ENCODE data around the gene PLAA.

PLAA gene

GRCh38 chr9:26904671-26905070 is 42.4 kb downstream of the PLAA start:
- in situ Hi-C loops (cut with MboI; ENCODE audit: low pct_unique_long_range_greater_than_20kb, low sequenced_read_pairs, unreplicated experiment): no loop called here
- DNase-seq (ENCODE audit: low spot score): no peak

GRCh38 chr9:26904070-26904469 is 43.0 kb downstream of the PLAA start:
- no peak for TF ChIP-seq CTCF (IDR thresholded peaks at IDR 0.05; ENCODE audit: extremely low read depth, insufficient read depth, missing control alignments)
- in situ Hi-C loops (cut with MboI; ENCODE audit: low pct_unique_long_range_greater_than_20kb, low sequenced_read_pairs, unreplicated experiment): no loop called here
- DNase-seq (ENCODE audit: low spot score): no peak

More at GRCh38 chr9:26904671-26905070, 42.4 kb downstream of the PLAA start:
- no peak for TF ChIP-seq CTCF (IDR thresholded peaks at IDR 0.05; ENCODE audit: extremely low read depth, insufficient read depth, missing control alignments)

DNA sequence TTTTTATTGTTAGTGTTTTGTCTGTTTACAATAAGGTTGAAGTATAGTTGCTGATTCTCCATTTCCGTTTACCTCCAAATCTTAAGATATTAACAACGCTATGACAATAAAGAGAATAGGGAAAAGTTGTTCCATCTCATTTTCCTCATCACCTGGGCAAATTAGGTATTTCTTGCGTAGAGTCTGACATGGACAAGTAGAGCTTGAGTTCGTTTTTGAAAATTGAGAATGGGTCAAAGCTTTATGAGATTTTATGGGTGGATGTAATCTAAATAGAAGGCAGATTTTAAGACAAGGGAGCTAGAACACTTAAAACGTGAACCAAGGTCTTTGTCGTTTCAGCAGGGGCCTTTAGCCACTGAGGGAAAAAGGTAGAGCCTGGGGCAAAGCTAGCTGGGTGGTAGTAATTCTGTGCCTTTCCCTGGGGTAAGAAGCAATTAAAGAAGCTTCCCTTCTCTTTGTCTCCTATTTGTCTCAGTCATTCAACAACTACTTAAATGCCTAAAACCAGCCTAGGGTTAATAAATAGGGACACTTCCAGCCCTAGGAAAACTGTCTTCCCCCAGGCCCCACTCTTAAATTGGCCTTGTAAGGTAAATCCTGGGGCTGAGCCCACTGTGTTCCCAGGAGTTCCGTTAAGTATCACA is 53.9 kb downstream of the PLAA start:
- TF ChIP-seq CTCF (IDR thresholded peaks at IDR 0.05; ENCODE audit: extremely low read depth, insufficient read depth, missing control alignments): no peak
- in situ Hi-C loops (cut with MboI; ENCODE audit: low pct_unique_long_range_greater_than_20kb, low sequenced_read_pairs, unreplicated experiment): no loop called here
- DNase-seq (ENCODE audit: low spot score): no peak

DNA sequence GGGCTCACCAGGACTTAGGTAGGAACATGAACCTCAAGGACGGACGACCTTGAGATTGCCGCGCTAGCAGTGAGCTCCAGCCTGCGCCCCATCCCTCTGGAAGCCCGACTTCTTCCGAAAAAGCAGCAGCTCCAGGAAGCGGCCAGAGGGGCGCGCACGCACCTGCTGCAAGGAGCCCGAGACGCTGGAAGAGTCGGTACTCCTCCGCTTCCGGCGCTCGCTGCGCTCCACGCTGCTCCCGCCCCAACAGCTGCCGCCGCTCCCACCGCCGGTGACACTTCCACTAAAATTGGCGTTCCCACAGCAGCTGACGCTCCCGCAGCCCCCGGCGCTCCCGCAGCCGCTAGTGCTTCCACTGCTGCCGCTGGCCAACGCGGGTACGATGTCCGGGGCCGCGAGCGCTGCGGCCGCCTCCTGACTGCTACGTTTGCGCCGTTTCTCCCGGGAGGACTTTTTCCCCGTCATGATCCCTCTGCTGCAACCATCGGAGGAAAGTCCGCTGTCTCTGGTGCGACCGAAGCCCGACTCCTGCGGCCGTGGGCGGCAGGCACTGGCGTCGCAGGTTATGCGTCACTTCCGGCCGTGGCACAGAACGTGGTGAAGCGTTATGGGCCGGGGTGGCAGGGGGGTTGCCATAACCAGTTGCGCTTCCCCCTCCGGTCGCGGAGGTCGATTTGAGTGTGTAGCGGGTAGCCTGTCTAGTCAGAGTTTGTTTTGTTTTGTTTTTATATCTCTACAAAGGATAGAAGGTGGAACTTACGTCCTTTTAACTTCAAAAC is 54.6 kb downstream of the PLAA start, which contains the start of gene CAAP1:
TSS of gene CAAP1 (minus strand) at position 552 of the 779 bp plus-strand sequence. CDS start at position 465, 87 bp downstream.
- in situ Hi-C loops (cut with MboI; ENCODE audit: low pct_unique_long_range_greater_than_20kb, low sequenced_read_pairs, unreplicated experiment): no loop called here
- peak; percentile 60 for TF ChIP-seq CTCF (IDR thresholded peaks at IDR 0.05; ENCODE audit: extremely low read depth, insufficient read depth, missing control alignments)
- peak; percentile 93 for DNase-seq (ENCODE audit: low spot score)

DNA sequence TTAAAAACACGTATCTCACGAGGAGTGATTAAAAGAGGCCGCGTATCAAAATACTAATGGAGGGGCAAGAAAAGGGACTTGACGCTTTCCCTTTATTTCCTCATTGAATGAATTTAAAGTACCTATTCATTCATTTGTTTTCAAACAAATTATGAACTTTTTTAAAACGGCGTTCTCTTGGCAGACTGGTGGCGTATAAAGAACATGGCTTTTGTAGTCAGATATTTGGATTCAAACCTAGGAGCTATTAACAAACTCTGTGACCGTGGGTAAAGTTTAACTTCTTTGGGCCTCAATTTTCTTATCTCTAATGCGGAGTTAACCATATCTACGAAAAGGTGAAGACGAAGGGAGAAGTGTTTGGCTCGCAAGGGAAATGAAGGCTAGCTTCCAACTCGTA is 55.3 kb downstream of the PLAA start:
- peak; percentile 24 for DNase-seq (ENCODE audit: low spot score)
- no peak for TF ChIP-seq CTCF (IDR thresholded peaks at IDR 0.05; ENCODE audit: extremely low read depth, insufficient read depth, missing control alignments)
- in situ Hi-C loops (cut with MboI; ENCODE audit: low pct_unique_long_range_greater_than_20kb, low sequenced_read_pairs, unreplicated experiment): no loop called here

GRCh38 chr9:26888271-26888670 is 58.8 kb downstream of the PLAA start:
- TF ChIP-seq CTCF (IDR thresholded peaks at IDR 0.05; ENCODE audit: extremely low read depth, insufficient read depth, missing control alignments): no peak
- in situ Hi-C loops (cut with MboI; ENCODE audit: low pct_unique_long_range_greater_than_20kb, low sequenced_read_pairs, unreplicated experiment): no loop called here
- DNase-seq (ENCODE audit: low spot score): no peak
